ENCODE data around the gene CDH11.

DNA sequence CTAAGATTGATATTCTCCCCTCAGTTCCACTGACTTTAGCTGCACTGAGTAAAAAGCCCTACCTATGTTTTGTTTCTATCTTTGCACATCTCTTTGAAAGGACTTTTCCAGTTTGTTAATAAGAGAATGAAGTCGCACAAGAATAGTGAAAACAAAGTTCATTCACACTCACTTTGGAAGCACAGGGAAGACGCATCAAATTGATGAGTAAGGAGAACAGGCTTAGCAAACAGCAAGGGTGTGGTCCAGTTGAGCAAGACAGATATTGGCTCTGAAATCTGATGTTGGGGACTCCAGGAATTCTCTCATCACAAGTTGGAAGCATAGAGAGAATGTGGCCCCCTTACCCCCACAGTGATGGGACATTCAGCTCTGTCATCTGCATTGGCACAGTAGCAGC is 221.3 kb downstream of the CDH11 start:
- TF ChIP-seq, protein P1, sequence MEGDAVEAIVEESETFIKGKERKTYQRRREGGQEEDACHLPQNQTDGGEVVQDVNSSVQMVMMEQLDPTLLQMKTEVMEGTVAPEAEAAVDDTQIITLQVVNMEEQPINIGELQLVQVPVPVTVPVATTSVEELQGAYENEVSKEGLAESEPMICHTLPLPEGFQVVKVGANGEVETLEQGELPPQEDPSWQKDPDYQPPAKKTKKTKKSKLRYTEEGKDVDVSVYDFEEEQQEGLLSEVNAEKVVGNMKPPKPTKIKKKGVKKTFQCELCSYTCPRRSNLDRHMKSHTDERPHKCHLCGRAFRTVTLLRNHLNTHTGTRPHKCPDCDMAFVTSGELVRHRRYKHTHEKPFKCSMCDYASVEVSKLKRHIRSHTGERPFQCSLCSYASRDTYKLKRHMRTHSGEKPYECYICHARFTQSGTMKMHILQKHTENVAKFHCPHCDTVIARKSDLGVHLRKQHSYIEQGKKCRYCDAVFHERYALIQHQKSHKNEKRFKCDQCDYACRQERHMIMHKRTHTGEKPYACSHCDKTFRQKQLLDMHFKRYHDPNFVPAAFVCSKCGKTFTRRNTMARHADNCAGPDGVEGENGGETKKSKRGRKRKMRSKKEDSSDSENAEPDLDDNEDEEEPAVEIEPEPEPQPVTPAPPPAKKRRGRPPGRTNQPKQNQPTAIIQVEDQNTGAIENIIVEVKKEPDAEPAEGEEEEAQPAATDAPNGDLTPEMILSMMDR (conservative IDR thresholded peaks at IDR 0.05 in 1 of 2, IDR thresholded peaks at IDR 0.05 in 1 of 2; ENCODE audit: low read depth in 1 of 2, low read length in 2 of 2), result no peak
- no peak for TF ChIP-seq EZH2 (IDR thresholded peaks at IDR 0.05; ENCODE audit: low read length, missing control alignments)
